Stimulated activated CD4-positive, alpha-beta T cell treated with anti-CD3 and anti-CD28 coated beads, Interleukin-15, amount 100 ng/mL, for 48 hours (primary cell): ENCODE measurements around the gene GNAT2.

Source experiments
- DNase-seq, 2 donors: peaks; one replicate each; pipeline ENCODE4 v3.0.0-alpha.2; 2020; ENCODE audit warnings: low read depth in 2 of 2

GNAT2 gene

DNA sequence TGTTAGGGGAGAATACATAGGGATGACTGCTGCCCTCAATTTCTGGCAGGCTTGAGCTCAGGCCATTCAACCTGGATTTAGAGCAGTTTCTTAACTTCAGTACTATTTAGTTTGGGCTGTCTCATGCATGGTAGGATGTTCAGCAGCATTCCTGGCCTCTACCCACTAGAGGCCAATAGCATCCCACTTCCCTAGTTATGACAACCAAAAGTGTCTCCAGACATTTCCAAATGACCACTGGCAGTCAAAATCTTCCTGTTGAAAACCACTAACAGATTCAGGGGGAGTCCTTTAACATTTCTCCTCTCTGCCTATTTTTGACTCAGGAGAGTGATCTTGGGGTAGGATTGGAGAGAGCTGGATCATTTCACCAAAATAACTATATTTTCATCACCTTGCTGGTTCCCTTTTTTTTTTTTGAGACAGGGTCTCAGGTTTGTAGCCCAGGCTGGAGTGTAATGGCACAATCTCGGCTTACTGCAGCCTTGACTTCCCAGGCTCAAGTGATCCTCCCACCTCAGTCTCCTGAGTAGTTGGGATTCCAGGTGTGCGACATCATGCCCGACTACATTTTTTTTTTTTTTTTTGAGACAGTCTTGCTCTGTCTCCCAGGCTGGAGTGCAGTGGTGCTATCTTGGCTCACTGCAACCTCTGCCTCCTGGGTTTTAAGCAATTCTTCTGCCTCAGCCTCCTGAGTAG is 8.7 kb downstream of the GNAT2 start:
- no peak for DNase-seq

DNA sequence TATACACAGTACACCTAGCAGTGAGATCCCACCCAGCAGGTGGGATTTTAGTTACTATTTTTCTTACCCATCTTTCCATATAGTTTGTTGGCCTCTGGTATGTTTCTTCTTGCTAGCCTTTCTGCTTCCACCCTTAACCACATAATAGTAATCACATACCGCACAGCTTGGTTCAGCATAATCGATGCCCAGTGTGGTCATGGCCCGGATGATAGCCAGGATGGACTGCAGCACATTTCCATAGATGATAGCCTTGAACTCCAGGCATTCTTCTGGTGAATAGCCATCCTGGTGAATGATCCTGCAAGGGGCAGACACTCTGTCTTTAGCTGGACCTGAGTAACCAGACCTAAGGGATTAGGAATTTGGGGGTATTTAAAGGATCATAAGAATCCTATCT is 9.5 kb downstream of the GNAT2 start:
- DNase-seq: no peak

DNA sequence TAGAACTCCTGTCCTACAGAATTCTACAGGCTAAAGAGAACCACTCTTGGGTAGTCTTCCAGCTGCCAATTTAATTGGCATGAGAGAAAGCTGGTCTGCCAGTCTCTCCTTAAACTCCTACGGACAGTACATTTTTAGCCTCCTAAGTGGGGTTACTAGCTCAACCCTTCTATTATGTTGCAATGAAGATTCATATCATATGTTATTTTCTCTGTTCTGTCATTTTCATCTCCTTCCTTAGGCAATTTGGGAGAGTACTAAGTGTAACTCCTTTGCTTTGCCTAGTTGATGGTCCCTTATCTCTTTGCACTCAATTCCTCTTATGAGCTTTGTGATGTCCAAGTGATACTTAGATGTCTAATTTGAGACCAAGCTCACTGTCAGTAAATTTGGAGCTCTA is 14.0 kb downstream of the GNAT2 start:
- DNase-seq: no peak

DNA sequence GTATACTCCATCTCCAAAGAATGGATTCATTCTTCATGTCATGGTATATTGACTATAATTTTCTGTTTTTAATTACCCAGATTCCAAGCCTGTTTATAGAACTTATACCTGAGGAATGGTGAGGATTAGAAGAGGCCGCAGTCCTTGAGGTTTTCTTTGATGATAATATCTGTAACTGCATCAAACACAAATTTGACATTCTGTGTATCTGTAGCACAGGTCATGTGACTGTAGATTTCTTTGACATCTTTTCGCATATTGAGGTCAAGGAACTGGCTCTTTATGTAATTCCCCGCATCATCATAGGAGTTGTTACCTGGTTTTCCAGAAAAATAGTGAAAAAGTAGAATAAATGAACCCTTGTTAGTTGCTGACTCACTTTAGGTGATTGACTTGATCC is 16.2 kb downstream of the GNAT2 start:
- DNase-seq: no peak

DNA sequence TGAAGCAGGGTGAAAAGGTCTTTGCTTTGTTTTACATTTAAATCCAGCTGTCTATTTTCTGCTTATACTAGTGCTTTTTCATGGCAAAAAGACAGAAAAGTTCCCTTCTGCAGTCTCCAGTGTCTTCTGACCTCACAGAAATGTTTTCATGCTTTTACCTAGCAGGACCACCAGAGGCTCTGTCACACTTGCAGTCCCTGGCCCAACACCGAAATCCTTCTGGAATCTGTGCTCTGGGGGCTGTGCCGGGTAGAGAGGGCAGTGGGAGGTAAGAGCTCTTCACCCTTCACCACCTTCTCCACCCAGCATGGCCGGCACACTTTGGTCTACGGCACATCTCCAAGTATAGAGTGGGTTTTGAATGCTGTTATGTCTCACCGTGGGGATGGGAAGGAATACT is 20.8 kb downstream of the GNAT2 start:
- no peak for DNase-seq

DNA sequence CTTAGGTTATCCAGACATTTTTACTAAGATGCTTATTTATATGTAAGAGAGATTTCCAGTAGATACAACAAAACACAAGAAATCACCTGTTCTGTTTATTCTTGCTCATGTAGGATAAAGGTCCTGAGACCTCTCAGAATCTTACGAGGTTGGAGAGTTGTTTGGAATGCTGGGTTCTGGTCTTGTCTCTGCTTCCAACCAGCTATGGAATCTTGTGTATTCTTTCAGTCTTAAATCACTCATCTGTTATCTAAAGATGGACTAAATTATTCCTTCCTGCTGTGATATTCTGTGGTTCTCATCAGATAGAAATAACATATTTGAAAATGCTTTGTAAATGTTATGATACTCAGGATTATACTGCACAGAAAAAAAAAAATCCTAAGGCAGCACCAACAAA is 21.3 kb downstream of the GNAT2 start:
- DNase-seq: no peak

DNA sequence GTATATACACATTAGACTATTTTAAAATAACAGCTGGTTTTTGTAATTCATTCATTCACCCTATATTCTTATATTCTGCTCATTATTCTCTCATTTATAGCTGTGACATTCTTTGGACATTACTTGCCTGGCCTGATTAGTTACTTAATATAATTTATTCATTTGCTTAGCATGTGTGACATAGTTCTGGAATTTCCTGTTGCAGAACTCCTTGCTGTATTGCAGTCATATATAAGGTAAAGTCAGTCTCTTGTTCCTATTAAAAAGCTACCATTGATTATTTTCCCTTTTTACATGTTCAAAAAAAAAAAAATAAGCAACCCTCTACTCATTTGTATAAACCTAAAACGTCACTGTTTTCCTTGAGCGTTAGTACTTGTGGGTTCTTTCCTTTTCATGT is 23.9 kb downstream of the GNAT2 start:
- DNase-seq: no peak

DNA sequence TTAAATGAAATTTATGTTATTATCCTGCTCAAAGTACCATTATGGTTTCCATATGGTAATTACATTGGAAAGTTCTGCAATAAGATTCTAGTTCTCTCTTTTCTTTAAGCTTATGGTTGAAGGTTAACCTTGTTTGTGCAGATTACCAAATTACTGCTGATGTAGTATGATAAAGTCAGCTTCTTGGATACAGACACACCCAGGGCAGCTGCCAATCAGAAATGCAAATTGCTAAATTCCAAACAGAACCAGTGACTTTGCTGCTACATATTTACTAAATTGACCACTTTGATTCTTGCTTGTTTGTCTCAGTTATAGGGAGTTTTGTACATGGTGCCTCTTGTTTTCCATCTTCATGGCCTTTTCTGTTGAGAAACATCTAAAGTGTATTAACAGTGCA is 26.5 kb downstream of the GNAT2 start:
- DNase-seq: no peak

DNA sequence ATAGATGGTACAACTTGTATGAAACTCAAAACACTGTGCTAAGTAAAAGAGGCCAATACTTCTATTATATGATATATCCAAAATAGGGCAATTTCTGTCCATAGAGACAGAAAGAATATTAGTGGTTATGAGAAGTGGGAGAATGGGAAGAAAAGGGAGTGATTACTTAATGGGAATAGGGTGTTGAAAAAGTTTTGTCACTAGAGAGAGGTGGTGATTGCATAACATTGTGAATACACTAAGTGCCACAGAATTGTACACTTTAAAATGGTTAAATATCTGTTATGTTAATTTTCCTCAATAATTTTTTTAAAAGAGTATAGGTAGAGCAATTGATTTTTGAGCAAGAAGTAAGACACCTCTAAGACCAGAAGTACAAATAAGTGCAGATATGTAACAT is 29.7 kb downstream of the GNAT2 start:
- no peak for DNase-seq

DNA sequence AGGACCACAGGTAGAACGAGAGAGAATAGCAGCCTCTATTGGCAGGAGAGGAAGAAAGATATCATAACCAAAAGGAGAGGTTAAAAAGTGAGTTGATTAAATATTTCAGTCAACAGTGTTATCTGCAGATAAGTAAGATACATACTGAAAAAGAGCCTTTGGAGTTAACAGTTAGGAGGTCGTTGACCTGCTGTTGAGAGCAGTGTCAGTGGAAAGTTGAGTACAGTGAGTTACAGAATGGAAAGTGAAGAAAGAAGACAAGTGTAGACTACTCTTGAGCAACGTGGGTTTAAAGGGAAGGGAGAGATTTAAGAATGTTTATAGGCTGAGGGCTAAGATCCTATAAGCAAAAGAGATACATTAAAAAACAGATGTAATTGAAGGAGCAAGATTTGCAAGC is 30.2 kb downstream of the GNAT2 start:
- no peak for DNase-seq

DNA sequence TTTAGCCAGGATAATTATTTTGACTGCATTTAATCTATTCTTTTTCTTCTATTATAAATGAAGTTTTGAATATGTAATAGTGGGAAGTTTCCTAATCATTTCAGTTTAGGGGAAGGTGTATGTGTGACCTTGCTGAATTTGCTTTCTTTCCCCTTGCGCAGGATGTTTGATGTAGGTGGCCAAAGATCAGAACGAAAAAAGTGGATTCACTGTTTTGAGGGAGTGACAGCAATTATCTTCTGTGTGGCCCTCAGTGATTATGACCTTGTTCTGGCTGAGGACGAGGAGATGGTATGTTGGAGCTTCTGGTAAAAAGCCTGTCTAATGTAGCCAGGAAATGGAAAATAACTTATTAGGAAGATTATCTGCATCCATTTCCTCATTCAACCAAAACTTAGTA is 33.4 kb downstream of the GNAT2 start:
- DNase-seq: no peak

DNA sequence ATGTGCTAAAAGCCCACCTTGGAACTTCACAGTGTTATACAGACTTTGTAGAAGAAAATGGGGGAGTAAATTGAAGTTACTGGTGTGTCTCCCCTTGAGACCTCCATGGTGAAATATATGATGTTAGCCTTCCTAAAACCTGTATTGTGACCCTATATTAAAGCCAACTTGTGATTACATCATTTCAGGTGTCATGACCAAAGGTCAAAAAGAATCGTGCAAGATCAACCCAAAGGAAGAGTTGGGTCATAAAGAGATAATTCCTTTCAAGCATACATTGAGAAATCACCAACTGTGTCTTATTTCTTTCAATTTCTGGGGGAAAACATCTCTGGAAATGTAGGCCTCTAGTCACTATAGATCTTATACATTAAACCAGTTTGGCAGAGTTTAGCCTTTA is 34.6 kb downstream of the GNAT2 start:
- no peak for DNase-seq

DNA sequence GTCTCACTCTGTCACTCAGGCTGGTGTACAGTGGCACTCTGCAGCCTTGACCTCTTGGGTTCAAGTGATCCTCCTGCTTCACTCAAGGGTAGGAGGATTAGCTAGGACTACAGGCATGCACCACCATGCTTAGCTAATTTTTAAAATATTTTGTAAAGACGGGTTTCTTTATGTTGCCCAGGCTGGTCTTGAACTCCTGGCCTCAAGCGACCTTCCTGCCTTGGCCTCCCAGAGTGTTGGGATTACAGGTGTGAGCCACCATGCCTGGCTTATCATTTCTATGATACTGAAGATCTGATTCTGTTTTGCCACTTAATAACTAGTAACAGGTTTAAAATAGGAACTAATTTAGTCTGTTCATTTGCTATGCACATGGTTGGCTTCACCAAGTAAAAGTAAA is 37.4 kb downstream of the GNAT2 start:
- no peak for DNase-seq

DNA sequence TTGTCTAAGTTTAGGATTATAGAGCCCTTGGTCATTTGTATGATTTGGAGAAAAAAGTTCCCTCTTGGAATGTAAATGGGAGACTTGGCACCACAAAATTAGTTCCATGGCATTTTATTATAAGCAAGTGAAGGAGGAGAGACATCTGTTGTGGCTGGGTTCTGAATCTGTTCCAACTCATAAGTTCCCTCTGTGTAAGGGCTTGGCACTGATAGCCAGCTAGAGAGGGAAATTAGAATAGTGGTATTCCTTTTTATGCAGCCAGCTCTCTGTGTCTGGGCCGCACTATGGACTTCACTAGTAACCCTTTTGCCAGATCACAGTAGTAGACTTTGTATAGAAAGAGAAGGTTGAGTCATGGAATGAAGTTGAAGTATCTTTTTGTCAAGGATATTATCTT is 39.9 kb downstream of the GNAT2 start:
- DNase-seq: no peak

DNA sequence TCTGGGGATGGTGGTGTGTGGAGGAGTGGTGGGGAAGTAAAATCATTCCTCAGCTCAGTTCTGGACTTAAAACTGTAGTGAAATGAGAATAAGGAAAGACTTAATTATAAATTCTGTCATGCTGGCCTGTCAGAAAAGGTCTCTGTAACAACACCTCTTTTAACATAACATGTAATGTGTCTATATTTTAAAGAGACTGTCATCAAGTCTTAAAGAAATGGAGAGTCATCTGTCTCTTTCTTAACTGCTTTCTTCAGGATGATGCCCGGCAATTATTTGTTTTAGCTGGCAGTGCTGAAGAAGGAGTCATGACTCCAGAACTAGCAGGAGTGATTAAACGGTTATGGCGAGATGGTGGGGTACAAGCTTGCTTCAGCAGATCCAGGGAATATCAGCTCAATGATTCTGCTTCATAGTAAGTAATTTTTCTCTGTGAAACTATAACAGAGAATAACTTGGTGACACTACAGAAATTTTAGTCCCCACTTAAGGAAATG is 40.4 kb downstream of the GNAT2 start:
- no peak for DNase-seq

DNA sequence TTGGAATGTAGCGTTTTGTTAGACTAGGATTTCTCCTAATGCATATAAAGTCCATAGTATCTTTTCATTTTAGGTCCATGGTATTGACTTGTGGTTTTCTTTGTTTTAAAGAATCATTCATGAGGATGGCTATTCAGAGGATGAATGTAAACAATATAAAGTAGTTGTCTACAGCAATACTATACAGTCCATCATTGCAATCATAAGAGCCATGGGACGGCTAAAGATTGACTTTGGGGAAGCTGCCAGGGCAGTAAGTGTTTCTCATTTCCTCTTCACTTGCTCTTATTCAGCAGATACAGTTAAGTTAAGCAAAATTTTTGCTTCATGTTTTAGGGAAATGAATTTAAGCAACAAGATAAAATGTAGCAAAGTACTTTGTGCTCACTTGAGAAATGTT is 45.6 kb downstream of the GNAT2 start:
- no peak for DNase-seq

DNA sequence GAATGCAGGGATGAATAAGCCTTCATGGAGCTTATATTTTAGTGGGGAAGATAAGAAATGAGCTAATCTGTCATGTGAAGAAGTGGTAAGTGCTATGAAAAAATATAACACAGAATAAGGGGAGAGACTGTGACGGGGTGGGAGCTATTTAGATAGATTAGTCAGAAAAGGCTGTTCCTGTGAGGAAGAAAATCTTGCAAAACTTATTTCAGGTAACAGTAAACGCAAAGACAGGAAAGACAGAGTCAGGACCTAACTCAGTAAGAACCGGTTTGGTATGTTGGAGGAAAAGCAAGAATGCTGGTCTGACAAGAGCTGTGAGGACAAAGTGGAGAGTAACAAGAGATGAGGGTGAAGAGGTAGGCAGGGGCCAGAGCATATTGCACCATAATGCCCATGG is 49.0 kb downstream of the GNAT2 start:
- no peak for DNase-seq

DNA sequence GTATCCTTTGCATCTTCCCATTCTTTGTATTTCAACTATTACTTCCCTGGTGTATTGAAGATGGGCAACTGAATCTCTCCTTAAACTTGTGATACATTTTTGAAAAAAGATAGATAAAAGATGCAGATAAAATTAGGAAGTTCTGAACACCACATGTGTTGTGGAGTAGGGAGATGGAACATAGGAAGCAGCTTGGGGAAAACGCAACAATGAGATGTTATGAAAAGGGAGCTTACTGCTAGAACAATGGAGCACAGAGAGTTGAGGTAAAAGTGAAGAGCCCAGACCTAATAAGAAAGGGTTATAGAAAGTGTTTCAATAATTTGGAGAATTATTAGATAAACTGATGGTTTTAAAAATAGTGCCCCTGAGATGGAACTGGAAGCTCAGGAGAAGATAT is 50.1 kb downstream of the GNAT2 start:
- no peak for DNase-seq

DNA sequence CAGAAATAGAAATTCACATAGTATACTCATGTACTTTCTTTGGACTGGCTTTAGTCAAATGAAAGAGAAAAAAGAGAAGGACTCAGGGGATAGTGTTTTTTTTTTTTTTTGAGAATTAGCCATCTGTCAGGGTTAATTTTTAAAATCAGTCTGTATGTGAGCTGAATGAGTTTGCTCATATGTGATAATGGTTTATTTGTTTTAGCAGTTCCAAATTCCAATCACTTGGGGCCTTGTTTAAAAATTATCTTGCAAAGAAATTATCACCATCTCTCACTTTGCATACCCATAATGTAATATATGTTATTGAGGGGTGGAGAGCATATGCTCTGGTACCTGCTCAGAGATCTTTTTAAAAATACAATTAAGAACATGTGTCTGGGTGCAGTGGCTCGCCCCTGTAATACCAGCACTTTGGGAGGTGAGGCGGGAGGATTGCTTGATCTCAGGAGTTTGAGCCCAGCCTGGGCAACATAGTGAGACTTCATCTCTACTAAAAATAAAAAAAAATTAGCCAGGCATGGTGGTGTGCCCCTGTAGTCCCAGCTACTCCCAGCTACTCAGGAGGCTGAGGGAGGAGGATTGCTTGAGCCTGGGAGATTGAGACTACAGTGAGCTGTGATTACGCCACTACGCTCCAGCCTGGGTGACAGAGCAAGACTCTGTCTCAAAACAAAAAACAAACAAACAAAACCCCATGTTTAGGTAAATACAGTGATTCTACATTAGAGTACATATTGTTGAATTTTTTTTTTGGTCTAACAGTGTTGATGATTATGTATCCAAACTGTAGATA is 51.3 kb downstream of the GNAT2 start:
- no peak for DNase-seq

DNA sequence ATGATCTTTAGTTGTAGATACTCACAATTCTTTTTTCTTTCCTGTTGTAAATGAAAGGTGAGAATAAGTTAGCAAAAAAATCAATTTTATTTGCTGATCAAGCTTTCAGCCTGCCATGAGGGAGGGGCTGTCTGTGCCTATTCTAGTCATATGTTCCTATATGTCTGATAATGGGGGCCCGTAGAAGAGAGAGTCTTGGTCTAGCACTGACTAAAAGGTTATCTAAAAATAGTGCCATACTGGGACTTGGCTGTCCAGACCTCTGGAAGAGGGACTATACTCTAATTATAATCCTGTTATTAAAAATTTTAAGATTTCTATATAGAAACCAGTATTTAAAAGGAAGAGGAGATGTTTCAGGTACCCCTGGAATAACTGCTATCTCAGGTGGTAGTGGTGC is 52.4 kb downstream of the GNAT2 start:
- no peak for DNase-seq

DNA sequence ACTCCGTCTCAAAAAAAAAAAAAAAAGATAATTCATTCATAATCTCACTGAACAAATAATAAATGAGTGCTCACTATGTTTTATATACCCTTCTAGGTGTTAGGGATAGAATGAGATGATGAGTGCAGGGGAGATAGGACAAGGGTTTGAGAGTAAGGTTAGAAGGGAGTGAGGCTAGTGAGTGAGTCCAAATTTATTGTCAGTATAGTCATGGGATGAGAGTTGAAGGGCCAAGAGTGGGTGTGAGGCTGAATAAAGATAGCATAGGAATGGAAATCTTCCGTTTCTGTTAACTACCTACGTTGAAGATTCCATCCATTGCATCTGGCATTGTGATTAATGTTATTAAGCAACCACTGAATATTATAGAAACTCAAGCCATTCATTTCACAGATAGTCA is 54.2 kb downstream of the GNAT2 start:
- no peak for DNase-seq

DNA sequence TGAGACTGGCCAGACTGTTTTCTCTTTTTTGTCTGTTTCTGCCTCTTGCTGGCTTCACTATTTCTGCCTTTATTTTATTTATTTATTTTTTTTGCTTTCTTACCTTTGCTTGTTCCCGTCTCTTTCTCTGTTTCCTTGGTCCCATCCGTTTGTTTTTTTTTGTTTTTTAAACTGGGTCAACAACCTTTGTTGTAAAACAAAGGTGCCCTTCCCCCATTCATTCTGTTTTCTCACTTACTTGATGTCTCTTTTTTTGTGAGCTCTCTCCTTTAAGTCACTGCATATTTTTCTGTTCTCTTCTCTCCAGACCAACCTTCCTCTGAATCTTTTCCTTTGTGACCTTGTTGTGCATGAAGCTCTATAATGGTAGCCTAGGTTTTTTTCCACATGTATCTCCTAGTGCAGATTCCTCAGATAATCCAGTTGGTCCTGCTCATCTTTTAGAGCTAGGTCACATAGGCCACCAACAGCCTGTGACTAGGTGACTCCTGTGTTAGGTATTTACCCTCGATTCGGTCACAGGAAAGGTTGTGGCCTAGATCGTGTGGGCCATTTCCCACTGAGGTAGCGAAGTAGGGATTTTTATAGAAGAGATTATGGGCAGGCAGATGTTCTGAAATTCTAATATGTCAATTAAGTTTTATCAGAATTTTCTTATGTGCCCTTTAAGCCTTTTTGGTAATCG is 55.1 kb downstream of the GNAT2 start:
- DNase-seq: no peak

DNA sequence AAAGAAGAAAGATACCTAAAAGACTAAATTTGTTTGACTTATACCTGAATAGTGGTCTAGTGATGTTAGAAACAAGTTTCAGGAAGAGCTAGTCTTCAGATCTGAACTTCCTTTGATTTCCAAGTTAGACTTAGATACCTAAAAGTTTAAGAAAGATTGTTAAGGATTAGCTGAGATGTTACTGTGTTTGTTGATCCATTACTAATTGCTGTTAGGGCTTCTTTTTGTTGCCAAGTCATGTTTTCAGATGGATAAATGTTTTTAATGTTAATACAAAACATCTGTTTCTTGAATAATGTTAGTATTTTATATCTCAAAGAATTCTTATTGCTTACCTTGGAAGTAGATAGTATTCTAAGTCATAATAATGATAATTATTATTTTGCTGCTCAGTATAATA is 59.4 kb downstream of the GNAT2 start:
- no peak for DNase-seq
